SK-N-SH (cell line): ENCODE results near the gene SUGT1.

Experiments
- CTCF ChIP-seq: fragments of 200-600 bp; sonication (generic); IDR thresholded peaks from 2 replicates; pipeline ENCODE4 v1.6.1; 2017; ENCODE audit warnings: antibody characterized with exemption, mild to moderate bottlenecking, moderate library complexity
- POLR2AphosphoS5 ChIP-seq: IDR thresholded peaks from 2 replicates; pipeline ENCODE4 v1.6.1; 2012; ENCODE audit warnings: low read depth, low read length

GRCh38 chr13:52646967-52647366, 5.7 kb upstream of the SUGT1 start:
- no peak for TF ChIP-seq CTCF
- no peak for TF ChIP-seq POLR2AphosphoS5
